HTR-8/SVneo (cell line): ENCODE results near the gene FASTKD1.

Experiments used
- DNase-seq: peaks from one replicate; pipeline ENCODE4 v3.0.0; 2011; ENCODE audit warnings: low spot score, mixed read lengths; ENCODE audit not compliant: insufficient read length
- FAIRE-seq: peaks from 2 replicates; lab custom pipeline; 2011; peaks lifted over from hg19 to GRCh38; lab: Jason Lieb, UNC

Gene FASTKD1

GRCh38 chr2:169511818-169512217 is 61.8 kb downstream of the FASTKD1 start:
- FAIRE-seq (no peak), DNase-seq (no peak)

- FAIRE-seq = no peak
- no peak for DNase-seq
These were observed 63.2 kb downstream of the FASTKD1 start for GRCh38 chr2:169510496-169510895.

GRCh38 chr2:169509955-169510354 is 63.7 kb downstream of the FASTKD1 start:
- FAIRE-seq = no peak
- DNase-seq = no peak

GRCh38 chr2:169509298-169509885 is 64.3 kb downstream of the FASTKD1 start, which contains the start of gene KLHL41:
Gene KLHL41, plus strand, starts transcription at chr2:169509702. Its CDS starts 77 bp downstream, at chr2:169509779.
- DNase-seq (no peak), FAIRE-seq (no peak)

GRCh38 chr2:169507698-169508097 is 66.0 kb downstream of the FASTKD1 start:
- FAIRE-seq = no peak
- peak; percentile 55 for DNase-seq

GRCh38 chr2:169504651-169505050 is 69.0 kb downstream of the FASTKD1 start:
- FAIRE-seq (peak; percentile 51), DNase-seq (no peak)

- FAIRE-seq = no peak
These were observed 78.2 kb downstream of the FASTKD1 start for GRCh38 chr2:169495310-169495928.

GRCh38 chr2:169493360-169493759 is 80.3 kb downstream of the FASTKD1 start:
- no peak for FAIRE-seq

More at GRCh38 chr2:169495310-169495928, 78.2 kb downstream of the FASTKD1 start:
- DNase-seq = no peak

GRCh38 chr2:169491378-169491777 is 82.3 kb downstream of the FASTKD1 start:
- DNase-seq = no peak
- FAIRE-seq = no peak

More at GRCh38 chr2:169493360-169493759, 80.3 kb downstream of the FASTKD1 start:
- no peak for DNase-seq

- no peak for FAIRE-seq
These were observed 82.8 kb downstream of the FASTKD1 start for GRCh38 chr2:169490834-169491233.

GRCh38 chr2:169486487-169486886 is 87.2 kb downstream of the FASTKD1 start:
- FAIRE-seq (no peak), DNase-seq (no peak)

More at GRCh38 chr2:169490834-169491233, 82.8 kb downstream of the FASTKD1 start:
- DNase-seq = no peak

- FAIRE-seq = no peak
- DNase-seq = no peak
These were observed 88.0 kb downstream of the FASTKD1 start for GRCh38 chr2:169485650-169486138.

GRCh38 chr2:169480079-169480465 is 93.6 kb downstream of the FASTKD1 start:
- FAIRE-seq = no peak
- no peak for DNase-seq
